Stomach (tissue), 4 donors: ENCODE results near the gene RRP36.

Experiments used
- POLR2A ChIP-seq, 4 donors: fragments of 450-650 bp; IDR thresholded peaks; one replicate each; pipeline ENCODE4 v1.6.1; 2016; ENCODE audit warnings: antibody characterized with exemption in 4 of 4, control low read depth in 2 of 4, mild to moderate bottlenecking in 1 of 4, moderate library complexity in 1 of 4
- POLR2AphosphoS5 ChIP-seq, 3 donors: sonication (generic); formaldehyde crosslinking; IDR thresholded peaks; one replicate each; pipeline ENCODE4 v1.6.1; 2016; ENCODE audit warnings: antibody characterized with exemption in 3 of 3
- TF ChIP-seq, protein P1 (sequence below), 7 experiments: fragments of 450-650 bp in 4 of 7; fragments of 200-600 bp in 3 of 7; sonication (generic) in 3 of 7; IDR thresholded peaks; one replicate each; pipeline ENCODE4 v1.5.1; 2016 to 2019; ENCODE audit warnings: antibody characterized with exemption in 7 of 7, control low read depth in 2 of 7, mild to moderate bottlenecking in 1 of 7

DNA sequence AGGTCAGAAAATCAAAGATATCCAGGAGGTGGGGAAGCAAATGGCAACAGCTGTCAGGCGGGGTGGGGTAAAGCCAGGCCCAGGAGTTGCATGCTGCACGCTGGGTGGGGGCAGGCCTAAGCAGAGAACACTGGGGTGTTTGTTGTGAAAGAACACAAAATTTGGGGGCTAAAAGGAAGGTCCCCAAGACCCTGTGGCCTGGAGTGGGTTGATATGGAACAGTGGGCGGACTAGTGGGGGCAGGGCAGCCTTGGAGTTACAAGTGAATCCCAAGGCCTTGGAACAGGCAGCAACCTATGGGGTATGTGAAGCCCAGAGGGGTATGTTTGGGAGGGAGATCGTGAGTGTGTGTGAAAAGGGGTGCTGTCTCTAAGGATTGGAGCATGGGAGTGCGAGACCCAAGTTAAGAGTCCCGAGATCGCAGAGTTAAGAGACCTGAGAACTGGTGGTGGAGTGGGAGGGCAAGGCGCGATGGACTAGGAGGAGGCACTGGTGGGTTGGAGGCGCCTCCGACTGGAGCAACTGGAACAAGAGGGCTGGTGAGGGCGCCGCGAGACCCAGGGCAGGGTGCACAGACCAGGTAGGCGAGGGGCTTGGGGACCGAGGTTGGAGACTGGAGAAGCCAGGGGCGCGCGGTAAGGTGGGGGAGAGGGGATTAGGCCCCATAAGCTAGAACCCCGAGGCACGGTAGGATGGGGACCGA lies 31.6 kb downstream of the RRP36 start:
- TF ChIP-seq, protein P1, sequence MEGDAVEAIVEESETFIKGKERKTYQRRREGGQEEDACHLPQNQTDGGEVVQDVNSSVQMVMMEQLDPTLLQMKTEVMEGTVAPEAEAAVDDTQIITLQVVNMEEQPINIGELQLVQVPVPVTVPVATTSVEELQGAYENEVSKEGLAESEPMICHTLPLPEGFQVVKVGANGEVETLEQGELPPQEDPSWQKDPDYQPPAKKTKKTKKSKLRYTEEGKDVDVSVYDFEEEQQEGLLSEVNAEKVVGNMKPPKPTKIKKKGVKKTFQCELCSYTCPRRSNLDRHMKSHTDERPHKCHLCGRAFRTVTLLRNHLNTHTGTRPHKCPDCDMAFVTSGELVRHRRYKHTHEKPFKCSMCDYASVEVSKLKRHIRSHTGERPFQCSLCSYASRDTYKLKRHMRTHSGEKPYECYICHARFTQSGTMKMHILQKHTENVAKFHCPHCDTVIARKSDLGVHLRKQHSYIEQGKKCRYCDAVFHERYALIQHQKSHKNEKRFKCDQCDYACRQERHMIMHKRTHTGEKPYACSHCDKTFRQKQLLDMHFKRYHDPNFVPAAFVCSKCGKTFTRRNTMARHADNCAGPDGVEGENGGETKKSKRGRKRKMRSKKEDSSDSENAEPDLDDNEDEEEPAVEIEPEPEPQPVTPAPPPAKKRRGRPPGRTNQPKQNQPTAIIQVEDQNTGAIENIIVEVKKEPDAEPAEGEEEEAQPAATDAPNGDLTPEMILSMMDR (IDR thresholded peaks at IDR 0.05): no peak
- TF ChIP-seq POLR2AphosphoS5 (IDR thresholded peaks at IDR 0.05): no peak
- no peak for TF ChIP-seq POLR2A (IDR thresholded peaks at IDR 0.05)
